ENCODE results near the gene GLDN. TPM values are rescaled to one million over a fixed set of nuclear protein-coding genes. Genes with fewer than 3 reads are reported as not detected.

Gene GLDN
- total and polyA plus RNA-seq, 10 of the 15 experiments (the other 5 are each of a cell fraction or from before 2014, with no cell fraction given), result 0.13 TPM; not detected in 9

DNA sequence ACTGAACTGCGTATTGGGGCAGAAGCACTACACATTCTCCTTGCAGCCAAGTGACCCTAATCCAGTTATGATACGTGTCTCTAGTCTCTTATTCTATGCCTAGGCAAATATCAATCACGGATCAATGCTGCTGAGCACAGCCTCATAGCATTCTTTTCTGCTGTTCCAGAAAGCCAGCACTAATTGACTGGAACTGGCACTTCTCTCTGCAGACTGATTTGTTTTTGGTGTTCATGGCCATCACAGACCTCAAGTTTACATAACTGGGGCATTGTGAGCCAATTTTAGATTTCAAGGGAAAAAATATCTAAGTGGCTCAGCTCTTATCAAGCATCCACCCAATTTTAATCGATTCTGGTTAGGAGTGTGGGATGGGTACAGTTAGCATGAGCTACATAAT lies 37.9 kb downstream of the GLDN start:
- in situ Hi-C loops (cut with MboI) (no loop called here), intact Hi-C loops (cut with micrococcal nuclease; ENCODE audit: unreplicated experiment) (no loop called here)
- SMC1A ChIA-PET (ENCODE audit: uncharacterized antibody, unreplicated experiment), result interaction anchor here (1.2 to 5.6 kb wide), 4 partner anchors 11 to 216 kb away, joined by 4 to 60 read pairs (median 6); no protein-coding TSS in a partner anchor

More for the DNA sequence above, 37.9 kb downstream of the GLDN start:
- TF ChIP-seq, protein P1, sequence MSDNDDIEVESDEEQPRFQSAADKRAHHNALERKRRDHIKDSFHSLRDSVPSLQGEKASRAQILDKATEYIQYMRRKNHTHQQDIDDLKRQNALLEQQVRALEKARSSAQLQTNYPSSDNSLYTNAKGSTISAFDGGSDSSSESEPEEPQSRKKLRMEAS (IDR thresholded peaks at IDR 0.05; ENCODE audit: low read depth, low read length), result no peak
- TF ChIP-seq TARDBP (IDR thresholded peaks at IDR 0.05; ENCODE audit: borderline replicate concordance) (no peak), CREB1 (IDR thresholded peaks at IDR 0.05; ENCODE audit: low read depth) (no peak), ESRRA (IDR thresholded peaks at IDR 0.05; ENCODE audit: low read length) (no peak), SMARCA5 (IDR thresholded peaks at IDR 0.05) (no peak), WRNIP1 (IDR thresholded peaks at IDR 0.05; ENCODE audit: borderline replicate concordance, low read depth, low read length) (no peak), CREM (IDR thresholded peaks at IDR 0.05; ENCODE audit: low read depth) (no peak), BMI1 (IDR thresholded peaks at IDR 0.05; ENCODE audit: borderline replicate concordance) (no peak), SPI1 (IDR thresholded peaks at IDR 0.05; ENCODE audit: borderline replicate concordance, insufficient read depth, low read depth, low read length) (no peak), PKNOX1 (IDR thresholded peaks at IDR 0.05) (no peak), POU2F2 (IDR thresholded peaks at IDR 0.05; ENCODE audit: borderline replicate concordance, low read depth, low read length) (no peak), FOXK2 (IDR thresholded peaks at IDR 0.05) (no peak), SMAD1 (IDR thresholded peaks at IDR 0.05; ENCODE audit: low read depth, partially characterized antibody) (no peak), SMAD5 (IDR thresholded peaks at IDR 0.05; ENCODE audit: low read depth) (no peak), LARP7 (IDR thresholded peaks at IDR 0.05) (no peak), IRF3 (IDR thresholded peaks at IDR 0.05) (no peak)
- no peak for DNase-seq (ENCODE audit: low read depth, low spot score)
- H2AFZ ChIP-seq (ENCODE audit: control insufficient read depth, low read depth, low read length), result no peak overlapping the region
- H3K4me1 ChIP-seq (ENCODE audit: control insufficient read depth, insufficient read depth, low read length), result no peaks in the 10 kb centered on the region
- CTCF ChIA-PET, result interaction anchor here (0.8 to 9.7 kb wide), 8 partner anchors 8 to 218 kb away, joined by 3 to 111 read pairs (median 14); no protein-coding TSS in a partner anchor
- ATAC-seq, result no peak
- no peak overlapping the region for H3K4me2 ChIP-seq (ENCODE audit: control insufficient read depth, insufficient read depth)
- no TSS peak for BruUV-seq (replicated peaks)
- no peak overlapping the region for H3K9ac ChIP-seq (ENCODE audit: control insufficient read depth, insufficient read depth, low read length)
- no peak overlapping the region for H3K4me3 ChIP-seq
- H3K79me2 ChIP-seq (ENCODE audit: control insufficient read depth, insufficient read depth, low read length), result no peaks in the 10 kb centered on the region
- peaks cover 0 to 5% of the 10 kb centered on the region in 2 experiments; a peak in 3 of 4 replicates for H3K27me3 ChIP-seq (replicated peaks in 1 of 2; ENCODE audit: control insufficient read depth in 2 of 2, insufficient read depth in 2 of 2, low read length in 1 of 2)
- FAIRE-seq, result no peak
- no peak overlapping the region for H3K27ac ChIP-seq (ENCODE audit: control insufficient read depth, insufficient read depth)
- POLR2A ChIA-PET, result no interaction called here
- no peaks in the 10 kb centered on the region for H3K36me3 ChIP-seq (ENCODE audit: control insufficient read depth in 2 of 2, insufficient read depth in 2 of 2, low read length in 1 of 2)
- no peaks in the 10 kb centered on the region for H3K9me3 ChIP-seq (replicated peaks; ENCODE audit: control insufficient read depth, insufficient read depth, low read length)
- RAD21 ChIA-PET (ENCODE audit: unreplicated experiment), result interaction anchor here (1.6 to 4.3 kb wide), 4 partner anchors 98 to 216 kb away, joined by 5 to 33 read pairs (median 26); no protein-coding TSS in a partner anchor
- 26% methylated on average over 4 of the region's 4 CpGs for WGBS (ENCODE audit: insufficient coverage, insufficient replicate concordance, low lambda C conversion rate, missing lambda C conversion rate)
- H4K20me1 ChIP-seq (ENCODE audit: control insufficient read depth, insufficient read depth), result no peaks in the 10 kb centered on the region
